Measurements from ENCODE around the gene CHP1.
A peak's percentile ranks its signal among the peaks of the same experiment; 100 is the strongest.
"Not testable (repeated sequence)": the region's sequence is repeated elsewhere in the genome, so short reads cannot be mapped to it uniquely, and the experiment has no call there.

CHP1 gene

DNA sequence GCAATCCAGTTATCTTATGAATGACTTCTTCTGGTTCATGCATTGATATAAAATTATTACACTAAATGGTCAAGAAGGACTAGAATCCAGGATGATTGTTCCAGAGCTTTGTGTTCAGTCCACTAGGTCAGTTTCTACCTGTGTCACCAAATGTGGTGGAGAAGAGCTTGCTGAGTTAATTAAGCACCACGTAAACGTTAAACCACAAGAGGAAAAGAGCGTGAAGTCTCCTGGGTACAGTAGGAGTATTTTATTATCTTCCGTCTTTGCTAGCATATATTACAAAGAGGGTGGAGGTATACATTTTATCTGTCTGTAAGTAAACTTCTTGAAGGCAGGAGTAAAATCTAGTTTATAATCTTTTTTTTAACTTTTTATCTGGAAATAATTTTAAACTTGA, 23.5 kb downstream of the CHP1 start:
- intact Hi-C loops (cut with DNase I): no loop called here
- DNase-seq: no peak

DNA sequence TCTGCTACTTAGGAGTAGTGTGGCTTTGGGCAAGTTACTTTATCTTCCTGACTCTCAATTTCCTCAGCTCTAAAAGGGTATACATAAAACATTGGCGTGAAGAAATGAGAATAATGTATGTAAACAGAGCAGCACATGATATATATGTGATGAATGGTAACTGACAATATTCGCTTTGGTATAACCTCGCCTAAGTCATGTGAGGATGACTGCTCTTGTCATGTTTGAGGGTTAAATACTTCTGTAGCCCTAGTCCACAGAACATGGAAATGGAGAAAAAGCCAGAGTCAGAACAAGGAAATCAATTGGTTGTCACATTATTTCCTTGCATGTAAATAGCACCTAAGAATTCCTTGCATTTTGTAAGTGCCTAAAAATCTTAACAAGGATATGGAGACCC, 25.0 kb downstream of the CHP1 start:
- intact Hi-C loops (cut with DNase I): no loop called here

DNA sequence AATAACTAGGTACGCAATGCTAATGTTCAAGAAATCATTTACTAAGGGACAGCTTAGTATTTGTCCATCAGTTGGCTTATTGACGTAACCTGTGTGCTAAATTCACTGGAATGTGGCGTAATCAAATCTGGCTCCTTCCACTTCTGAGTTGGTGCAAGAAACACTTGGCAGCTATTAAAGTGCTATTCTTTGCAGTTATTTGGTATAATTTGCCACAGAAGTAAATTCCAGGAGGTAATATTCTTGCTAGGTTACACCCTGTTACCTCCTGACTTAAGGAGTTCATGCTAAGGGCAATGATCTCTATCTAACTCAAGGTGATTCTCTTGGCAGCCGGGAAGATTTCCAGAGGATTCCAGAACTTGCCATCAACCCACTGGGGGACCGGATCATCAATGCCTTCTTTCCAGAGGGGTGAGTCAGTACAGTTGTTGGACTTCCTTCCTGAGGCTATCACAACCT, 25.5 kb downstream of the CHP1 start:
- intact Hi-C loops (cut with DNase I): no loop called here
- no peak for DNase-seq

More for the DNA sequence above, 25.0 kb downstream of the CHP1 start:
- DNase-seq: no peak

DNA sequence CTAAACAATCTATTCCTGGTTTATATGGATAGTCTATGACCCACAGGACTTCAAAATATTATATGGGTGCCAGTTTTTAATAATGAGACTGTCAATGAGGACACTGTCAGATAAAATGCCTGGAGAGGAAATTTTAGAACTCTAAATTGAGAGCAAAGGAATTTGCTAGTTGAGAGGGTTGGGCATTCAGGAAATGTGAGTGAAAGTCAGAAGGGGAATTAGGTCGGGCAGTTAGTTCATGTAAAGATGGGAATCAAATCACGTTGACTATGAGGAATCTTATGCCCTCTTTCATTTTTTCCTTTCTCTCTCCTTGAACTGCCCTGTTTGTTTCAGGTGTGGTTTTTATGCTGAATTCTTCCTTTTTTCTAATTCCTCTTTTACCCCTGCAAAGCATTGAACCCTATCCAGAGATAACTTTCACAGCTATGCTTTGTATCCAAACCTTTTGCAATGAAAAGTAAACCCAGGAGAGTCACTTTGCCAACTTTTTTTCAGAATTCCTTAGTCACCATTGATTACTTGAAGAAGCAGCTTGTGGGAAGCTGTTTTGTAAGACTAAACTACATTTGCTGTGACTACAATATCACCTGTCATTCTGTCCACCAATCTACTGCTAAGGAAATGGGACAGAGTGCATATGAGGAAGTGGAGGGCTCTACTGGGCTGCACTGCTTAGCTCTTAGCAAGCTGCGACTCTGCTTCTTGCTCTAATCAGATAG, 27.8 kb downstream of the CHP1 start:
- intact Hi-C loops (cut with DNase I): no loop called here
- DNase-seq: peak in 1 of 10 donors; percentile 22

DNA sequence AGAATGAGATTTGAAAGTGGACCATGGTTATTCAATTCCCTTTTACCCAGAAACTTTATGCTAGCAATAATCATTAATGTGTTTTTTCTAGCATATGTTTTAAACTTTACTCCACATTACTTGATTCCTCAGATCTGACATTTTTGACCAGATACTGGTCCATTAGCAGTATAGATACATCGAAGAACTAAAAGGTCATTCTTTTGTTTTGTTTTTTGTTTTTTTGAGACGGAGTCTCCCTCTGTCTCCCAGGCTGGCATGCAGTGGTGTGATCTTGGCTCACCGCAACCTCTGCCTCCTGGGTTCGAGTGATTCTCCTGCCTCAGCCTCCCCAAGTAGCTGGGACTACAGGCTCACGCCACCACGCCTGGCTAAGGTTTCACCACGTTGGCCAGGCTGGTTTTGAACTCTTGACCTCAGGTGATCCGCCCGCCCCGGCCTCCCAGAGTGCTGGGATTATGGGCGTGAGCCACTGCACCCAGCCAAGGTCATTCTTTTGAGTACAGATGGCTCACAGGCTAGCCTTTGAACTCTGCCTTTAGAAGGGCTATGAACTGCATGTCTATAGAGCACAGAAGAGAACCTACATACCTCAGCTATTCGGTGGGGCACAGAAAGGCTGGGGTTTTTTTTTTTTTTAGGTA, 28.6 kb downstream of the CHP1 start:
- DNase-seq: peak in 1 of 10 donors; percentile 25
- intact Hi-C loops (cut with DNase I): no loop called here

DNA sequence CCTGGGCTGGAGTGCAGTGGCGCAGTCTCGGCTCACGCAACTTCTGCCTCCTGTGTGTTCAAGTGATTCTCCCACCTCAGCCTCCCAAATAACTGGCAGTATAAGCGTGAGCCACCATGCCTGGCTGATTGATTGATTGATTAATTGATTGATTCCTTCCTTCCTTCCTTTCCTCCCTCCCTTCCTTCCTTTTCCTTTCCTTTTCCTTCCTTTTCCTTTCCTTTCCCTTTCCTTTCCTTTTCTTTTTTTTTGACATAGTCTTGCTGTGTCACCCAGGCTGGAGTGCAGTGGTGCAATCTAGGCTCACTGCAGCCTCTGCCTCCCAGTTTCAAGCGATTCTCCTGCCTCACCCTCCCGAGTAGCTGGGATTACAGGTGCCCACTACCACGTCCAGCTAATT, 29.9 kb downstream of the CHP1 start:
- DNase-seq: peak in 1 of 10 donors; percentile 29
- intact Hi-C loops (cut with DNase I): not testable (repeated sequence)

DNA sequence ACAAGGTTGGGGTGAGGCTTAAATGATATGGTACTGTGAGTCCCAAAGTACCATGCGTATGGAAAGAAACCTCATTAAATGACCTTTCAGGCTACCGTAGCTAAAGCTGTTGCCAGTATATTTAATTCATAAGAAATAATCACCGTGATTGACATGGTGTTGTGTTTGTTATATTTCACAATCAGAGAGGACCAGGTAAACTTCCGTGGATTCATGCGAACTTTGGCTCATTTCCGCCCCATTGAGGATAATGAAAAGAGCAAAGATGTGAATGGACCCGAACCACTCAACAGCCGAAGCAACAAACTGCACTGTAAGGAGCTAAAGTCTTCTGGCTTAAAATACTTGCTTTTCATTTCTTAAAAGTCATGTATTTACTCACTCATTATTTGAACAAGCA, 31.5 kb downstream of the CHP1 start:
- DNase-seq: no peak
- intact Hi-C loops (cut with DNase I): no loop called here

DNA sequence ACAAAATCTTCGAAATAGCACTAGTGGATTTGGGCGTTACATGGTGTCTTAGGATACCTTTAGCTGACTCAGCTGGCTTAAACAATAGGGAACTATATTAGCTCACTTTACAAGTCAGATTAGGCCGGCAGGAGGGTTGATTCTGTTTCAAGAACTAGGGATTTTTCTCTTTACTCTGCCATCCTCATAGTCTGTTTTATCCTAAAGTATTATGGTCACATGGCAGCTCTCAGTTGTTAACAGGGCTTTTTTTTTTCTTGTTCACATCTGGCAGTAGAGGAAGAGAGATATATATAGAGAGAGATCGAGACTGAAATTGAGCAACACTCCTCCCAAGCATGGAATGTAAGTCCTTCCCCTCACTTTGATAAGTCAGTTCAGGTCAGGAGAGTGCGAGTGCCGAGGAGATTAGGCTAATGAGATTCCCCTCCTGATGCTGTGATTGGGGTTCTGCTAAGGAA, 32.9 kb downstream of the CHP1 start:
- peak in 1 of 10 donors; percentile 12 for DNase-seq
- intact Hi-C loops (cut with DNase I): no loop called here

DNA sequence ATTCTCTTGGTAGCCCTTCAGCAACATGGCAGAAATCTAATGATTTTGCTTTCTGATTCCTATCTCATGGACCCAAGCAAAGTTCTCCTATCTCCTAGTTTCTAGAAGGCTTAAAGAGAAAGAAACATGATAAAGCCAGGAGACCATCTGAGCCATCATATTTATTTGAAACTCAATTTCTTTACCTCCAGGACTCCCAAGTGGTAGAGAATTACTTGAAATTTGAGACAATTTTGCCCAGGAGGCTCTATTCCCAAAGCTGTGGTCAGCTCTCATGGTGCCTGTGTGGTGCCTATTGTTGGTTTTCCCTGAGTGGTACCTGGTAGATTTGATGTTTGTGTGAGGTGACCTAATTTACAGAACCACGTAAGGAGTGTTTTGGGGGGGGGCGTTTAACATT, 38.8 kb downstream of the CHP1 start:
- intact Hi-C loops (cut with DNase I): no loop called here
- no peak for DNase-seq

DNA sequence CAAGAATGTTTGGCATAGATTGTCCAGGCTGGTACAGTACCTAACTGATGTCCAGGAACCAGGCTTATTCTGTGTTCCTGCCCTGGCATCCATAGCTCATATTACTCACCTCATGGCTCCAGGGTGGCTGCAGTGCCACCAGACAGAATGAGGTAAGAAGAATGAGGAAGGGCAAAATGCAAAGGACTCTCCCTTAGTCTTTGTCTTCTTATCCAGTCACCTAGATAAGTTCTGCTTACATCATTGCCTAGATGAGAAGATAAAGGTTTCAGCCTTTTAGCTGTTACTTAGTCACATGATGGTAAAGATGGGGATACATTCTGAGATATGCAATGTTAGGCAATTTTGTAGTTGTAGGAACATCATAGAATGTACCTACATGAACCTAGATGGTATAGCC, 45.8 kb downstream of the CHP1 start:
- no peak for DNase-seq
- intact Hi-C loops (cut with DNase I): loop anchor here (5.0 kb wide), 1 partner anchor 45 kb away; the partner anchor contains the start of genes CHP1 and EXD1

DNA sequence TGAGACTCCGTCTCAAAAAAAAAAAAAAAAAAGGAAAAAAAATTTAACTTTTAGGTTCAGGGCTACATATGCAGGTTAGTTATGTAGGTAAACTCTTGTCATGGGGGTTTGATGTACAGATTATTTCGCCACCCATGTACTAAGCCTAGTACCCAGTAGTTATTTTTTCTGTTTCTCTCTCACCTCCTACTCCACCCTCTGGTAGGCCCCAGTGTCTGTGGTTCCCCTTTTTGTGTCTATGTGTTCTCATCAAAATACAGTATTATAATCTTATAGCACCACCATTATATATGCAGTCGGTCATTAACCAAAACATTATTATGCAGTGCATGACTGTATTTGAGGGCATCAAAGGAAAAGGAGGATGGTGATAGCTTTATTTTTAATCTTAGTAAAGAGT, 47.3 kb downstream of the CHP1 start:
- DNase-seq: no peak
- intact Hi-C loops (cut with DNase I): loop anchor here (5.0 kb wide), 1 partner anchor 46 kb away; the partner anchor contains the start of genes CHP1 and EXD1

DNA sequence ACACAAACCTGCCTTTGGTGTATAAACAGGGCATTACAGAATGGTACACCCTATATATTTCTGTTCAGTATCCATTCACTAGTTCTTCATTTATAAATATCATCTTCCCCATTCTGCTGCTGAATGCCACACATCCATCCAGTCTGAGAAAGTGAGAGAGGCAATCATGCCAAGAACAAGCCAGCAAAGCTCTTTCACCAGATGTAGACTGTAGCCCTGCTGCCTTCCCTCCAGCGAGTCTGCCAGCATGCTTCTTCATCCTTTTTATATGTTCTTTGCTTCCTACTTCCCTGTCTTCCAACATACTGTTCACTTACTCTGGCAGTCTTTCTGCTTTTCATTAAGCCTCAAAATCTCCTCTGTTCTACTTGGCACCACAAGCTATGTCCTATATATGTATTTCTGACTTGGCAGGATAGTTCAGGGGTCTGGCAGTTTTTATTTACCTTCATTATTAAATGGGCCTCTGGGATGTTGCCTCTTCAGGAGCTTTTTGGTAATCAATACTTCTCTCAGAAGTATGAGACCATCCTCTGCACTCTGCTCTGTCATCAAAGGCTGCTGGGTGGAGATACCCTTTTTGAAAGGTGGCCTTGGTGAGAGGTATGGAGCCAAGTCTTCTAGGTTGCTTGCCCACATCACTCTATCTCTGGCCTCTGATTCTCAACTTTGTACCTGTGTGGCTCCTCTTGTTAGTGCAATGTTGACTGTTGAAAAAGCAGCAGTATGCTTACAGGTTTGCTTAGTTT, 48.6 kb downstream of the CHP1 start:
- DNase-seq: peak in 5 of 10 donors; percentile 5 to 84 (median 24)
- intact Hi-C loops (cut with DNase I): loop anchor here (5.0 kb wide), 1 partner anchor 47 kb away; the partner anchor contains the start of genes CHP1 and EXD1

DNA sequence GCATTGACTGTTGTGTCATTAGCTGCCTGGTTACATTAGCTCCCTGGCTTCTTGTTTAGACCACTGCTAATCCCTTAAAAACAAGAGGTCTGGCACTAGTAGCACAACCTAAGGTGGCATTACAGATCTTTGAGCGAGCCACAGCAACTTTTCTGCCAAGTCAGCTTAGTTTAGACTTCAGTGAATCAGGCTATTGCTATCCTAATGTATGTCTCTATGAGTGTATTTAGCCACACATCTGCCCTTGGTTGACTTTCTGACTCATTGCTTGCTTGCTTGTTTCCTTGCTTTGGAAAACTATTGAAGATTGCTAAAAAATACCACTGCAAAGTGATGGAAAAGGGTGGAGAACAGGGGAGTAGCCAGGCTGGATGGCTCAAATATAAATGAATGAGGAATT, 50.2 kb downstream of the CHP1 start:
- DNase-seq: no peak
- intact Hi-C loops (cut with DNase I): no loop called here

DNA sequence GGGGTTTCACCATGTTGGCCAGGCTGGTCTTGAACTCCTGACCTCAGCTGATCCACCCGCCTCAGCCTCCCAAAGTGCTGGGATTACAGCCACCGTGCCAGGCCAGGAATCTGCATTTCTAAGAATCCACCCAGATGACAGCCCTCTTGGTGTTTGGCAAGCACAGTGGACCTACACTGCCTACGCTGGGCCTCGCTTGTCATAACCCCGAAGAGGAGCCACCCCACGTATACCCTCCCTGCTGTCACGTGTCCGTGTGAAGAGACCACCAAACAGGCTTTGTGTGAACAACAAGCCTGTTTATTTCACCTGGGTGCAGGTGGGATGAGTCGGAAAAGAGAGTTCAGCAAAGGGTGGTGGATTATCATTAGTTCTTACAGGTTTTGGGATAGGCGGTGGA, 51.4 kb downstream of the CHP1 start:
- DNase-seq: peak in 1 of 10 donors; percentile 61
- intact Hi-C loops (cut with DNase I): not testable (repeated sequence)

DNA sequence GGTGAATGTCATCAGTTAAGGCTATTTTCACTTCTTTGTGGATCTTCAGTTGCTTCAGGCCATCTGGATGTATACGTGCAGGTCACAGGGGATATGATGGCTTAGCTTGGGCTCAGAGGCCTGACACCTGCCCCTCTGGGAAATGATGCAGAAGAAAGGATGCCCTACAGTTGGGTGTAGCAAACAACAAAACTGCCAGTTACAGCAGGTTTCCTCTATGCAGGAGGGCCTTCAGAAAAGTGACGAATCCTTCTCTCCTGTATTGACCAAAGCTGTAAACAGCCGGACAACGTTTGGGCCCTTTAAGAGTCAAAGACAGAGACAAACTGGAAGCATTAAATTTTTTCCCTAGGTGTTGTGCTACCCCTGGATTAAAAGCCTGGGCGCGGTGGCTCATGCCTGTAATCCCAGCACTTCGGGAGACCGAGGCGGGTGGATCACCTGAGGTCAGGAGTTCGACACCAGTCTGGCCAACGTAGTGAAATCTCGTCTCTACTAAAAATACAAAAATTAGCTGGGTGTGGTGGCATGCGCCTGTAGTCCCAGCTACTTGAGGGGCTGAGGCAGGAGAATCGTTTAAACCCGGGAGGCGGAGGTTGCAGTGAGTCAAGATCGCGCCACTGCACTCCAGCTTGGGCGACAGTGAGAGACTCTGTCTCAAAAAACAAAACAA, 52.0 kb downstream of the CHP1 start:
- intact Hi-C loops (cut with DNase I): not testable (repeated sequence)
- peak in 2 of 10 donors; percentile 2 to 9 for DNase-seq

DNA sequence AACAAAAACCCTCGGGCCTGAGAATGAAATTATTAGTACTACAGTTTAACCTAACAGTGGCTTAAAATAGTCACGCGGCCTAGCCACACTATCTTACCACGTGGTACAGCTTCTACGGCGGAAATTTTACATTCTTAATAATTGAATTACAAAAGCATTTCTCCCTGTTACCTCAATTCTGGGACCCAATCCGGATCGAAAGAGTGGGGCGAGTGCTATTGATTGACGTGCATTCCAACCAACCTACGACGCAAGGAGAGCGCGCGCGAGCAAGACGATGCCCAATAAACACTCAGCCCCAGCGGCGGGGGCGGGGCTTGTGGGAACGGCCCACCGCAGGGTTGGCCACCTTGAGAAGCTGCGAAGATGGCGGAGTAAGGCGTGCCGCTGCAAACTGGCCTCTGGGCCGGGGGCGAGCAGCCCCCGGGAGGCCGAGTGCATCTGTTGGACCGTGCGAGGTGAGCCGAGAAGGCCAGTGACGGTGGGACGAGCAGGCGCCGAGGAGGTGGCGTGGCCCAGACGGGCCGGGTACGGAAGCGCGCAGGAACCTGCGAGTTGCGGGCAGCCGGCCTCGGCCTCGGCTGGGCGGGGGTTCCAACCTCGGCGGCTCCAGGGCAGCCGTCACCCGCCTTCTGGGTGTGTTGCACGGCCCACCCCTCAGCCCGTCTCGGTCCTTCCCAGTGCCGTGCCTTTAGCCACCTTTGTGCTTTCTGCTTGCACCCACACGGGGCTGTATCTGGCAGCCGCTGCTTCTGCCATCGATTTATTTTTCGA, 52.8 kb downstream of the CHP1 start:
- peak; percentile 91 to 99 (median 98) for DNase-seq
- intact Hi-C loops (cut with DNase I): loop anchor here (2.0 kb wide), 1 partner anchor 49 kb away; the partner anchor contains the start of genes NUSAP1 and OIP5

DNA sequence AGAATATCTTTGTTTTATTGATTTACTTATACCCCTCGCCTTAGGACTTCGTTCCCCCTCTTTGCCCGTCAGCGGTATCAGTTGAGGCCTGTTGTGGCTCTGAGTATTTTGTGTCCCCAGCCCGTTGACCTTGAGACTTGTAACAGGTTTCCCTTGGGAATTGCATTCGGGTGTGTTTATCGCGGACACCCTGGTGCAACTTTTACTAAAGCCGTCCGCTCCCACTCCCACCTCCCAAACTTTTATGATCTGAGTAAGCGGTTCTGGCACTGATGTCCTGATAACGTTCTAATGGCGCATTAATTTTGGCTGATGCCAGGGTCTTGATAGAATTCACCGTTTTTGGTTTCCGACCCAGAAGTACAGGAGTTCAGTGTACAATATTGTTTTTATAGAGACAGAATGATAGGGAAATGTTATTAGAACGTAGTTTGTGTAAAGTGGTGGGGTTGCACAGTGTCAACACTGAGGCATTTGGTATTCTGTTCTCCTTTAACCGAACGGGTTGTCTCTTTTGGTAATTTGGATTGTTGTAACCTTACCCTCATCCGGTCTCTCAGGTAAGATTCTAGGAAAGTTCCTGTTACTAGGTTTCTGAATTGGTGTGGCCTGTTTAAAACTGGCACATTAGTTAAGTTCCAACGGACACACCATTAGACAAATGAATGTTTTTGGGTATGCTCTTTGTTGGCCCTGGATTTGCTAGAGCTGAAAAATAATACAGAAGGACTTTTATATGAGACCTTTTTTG, 53.5 kb downstream of the CHP1 start:
- intact Hi-C loops (cut with DNase I): loop anchor here (2.0 kb wide), 1 partner anchor 48 kb away; the partner anchor contains the start of genes NUSAP1 and OIP5

DNA sequence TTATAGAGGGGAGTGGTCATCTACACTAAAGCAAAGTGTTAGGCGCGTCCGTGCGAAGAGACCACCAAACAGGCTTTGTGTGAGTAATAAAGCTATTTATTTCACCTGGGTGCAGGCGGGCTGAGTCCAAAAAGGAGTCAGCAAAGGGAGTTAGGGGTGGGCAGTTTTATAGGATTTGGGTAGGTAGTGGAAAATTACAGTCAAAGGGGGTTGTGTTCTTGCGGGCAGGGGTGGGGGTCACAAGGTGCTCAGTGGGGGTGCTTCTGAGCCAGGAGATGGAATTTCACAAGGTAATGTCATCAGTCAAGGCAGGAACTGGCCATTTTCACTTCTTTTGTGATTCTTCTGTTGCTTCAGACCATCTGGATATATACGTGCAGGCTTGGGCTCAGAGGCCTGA, 54.2 kb downstream of the CHP1 start:
- intact Hi-C loops (cut with DNase I): loop anchor here (2.0 kb wide), 1 partner anchor 48 kb away; the partner anchor contains the start of genes NUSAP1 and OIP5

More for the DNA sequence above, 53.5 kb downstream of the CHP1 start:
- DNase-seq: peak in 1 of 10 donors; percentile 62

More for the DNA sequence above, 54.2 kb downstream of the CHP1 start:
- peak in 1 of 10 donors; percentile 33 for DNase-seq

Data from posterior cingulate gyrus (tissue), 11 donors.